Tibial nerve (tissue), 3 donors: ENCODE results near the gene COX4I1.

ENCODE experiments used
- POLR2A ChIP-seq, 2 donors: fragments of 450-650 bp; IDR thresholded peaks; one replicate each; pipeline ENCODE4 v1.6.1; 2017; ENCODE audit warnings: antibody characterized with exemption in 2 of 2, mild to moderate bottlenecking in 2 of 2, moderate library complexity in 2 of 2
- TF ChIP-seq, protein P1 (sequence below), 5 experiments: fragments of 200-600 bp in 3 of 5; fragments of 450-650 bp in 2 of 5; sonication (generic) in 3 of 5; IDR thresholded peaks; one replicate each; pipeline ENCODE4 v1.5.1; 2016 to 2019; ENCODE audit warnings: antibody characterized with exemption in 5 of 5, mild to moderate bottlenecking in 3 of 5, moderate library complexity in 2 of 5

DNA sequence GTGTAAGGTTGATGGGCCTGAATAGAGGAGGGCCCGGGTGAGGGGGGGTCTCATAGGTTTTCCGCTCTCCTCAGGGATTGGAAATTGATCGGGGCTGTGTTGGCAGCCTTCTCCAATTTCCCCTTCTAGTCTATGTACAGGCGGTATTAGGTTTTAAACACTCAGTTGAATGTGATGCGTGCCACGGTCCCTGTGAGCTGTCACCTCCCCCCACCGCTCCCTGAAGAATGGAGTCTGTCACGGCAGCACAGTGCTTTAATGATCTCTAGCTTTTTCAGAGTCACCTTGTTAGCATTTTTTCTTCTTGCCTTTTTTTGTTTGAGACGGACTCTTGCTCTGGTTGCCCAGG lies 800 bp downstream of the COX4I1 start:
- no peak for TF ChIP-seq POLR2A (IDR thresholded peaks at IDR 0.05)
- TF ChIP-seq, protein P1, sequence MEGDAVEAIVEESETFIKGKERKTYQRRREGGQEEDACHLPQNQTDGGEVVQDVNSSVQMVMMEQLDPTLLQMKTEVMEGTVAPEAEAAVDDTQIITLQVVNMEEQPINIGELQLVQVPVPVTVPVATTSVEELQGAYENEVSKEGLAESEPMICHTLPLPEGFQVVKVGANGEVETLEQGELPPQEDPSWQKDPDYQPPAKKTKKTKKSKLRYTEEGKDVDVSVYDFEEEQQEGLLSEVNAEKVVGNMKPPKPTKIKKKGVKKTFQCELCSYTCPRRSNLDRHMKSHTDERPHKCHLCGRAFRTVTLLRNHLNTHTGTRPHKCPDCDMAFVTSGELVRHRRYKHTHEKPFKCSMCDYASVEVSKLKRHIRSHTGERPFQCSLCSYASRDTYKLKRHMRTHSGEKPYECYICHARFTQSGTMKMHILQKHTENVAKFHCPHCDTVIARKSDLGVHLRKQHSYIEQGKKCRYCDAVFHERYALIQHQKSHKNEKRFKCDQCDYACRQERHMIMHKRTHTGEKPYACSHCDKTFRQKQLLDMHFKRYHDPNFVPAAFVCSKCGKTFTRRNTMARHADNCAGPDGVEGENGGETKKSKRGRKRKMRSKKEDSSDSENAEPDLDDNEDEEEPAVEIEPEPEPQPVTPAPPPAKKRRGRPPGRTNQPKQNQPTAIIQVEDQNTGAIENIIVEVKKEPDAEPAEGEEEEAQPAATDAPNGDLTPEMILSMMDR (IDR thresholded peaks at IDR 0.05), result no peak
